Nephron (organoid): ENCODE data around the gene PACRGL.

ENCODE experiments used
- H3K27ac Mint-ChIP-seq, 3 experiments: 2 replicates each; pipeline ENCODE4 v1.8.0; 2020; ENCODE audit warnings: mixed read lengths in 3 of 3, mild to moderate bottlenecking in 2 of 3, moderate library complexity in 1 of 3
- H3K27me3 Mint-ChIP-seq: 2 replicates; pipeline ENCODE4 v1.8.0; 2021; ENCODE audit warnings: low read depth, mild to moderate bottlenecking, moderate library complexity, mixed read lengths
- H3K36me3 Mint-ChIP-seq: 2 replicates; pipeline ENCODE4 v1.8.0; 2020; ENCODE audit warnings: low read depth, mixed read lengths
- H3K4me1 Mint-ChIP-seq: 2 replicates; pipeline ENCODE4 v1.8.0; 2020; ENCODE audit warnings: mixed read lengths
- H3K4me3 Mint-ChIP-seq, 3 experiments: 2 replicates each; pipeline ENCODE4 v1.8.0; 2020; ENCODE audit warnings: mild to moderate bottlenecking in 3 of 3, mixed read lengths in 3 of 3, moderate library complexity in 2 of 3
- H3K9me3 Mint-ChIP-seq: 2 replicates; pipeline ENCODE4 v1.8.0; 2020; ENCODE audit warnings: mixed read lengths
- CTCF ChIP-seq, 3 experiments: fragments of 200-600 bp; sonication (generic); IDR thresholded peaks; one replicate each; pipeline ENCODE4 v1.5.0; 2021; ENCODE audit warnings: antibody characterized with exemption in 3 of 3; ENCODE audit not compliant: unreplicated experiment in 3 of 3

The PACRGL gene

GRCh38 chr4:20698382-20698781 lies 1.9 kb upstream of the PACRGL start:
- Mint-ChIP-seq H3K9me3 (no peaks in the 10 kb centered on the region), H3K27ac (peak overlapping the region in 1 of 3 experiments; percentile 37)

GRCh38 chr4:20698820-20699219 lies 1.4 kb upstream of the PACRGL start:
- Mint-ChIP-seq H3K27me3 (no peaks in the 10 kb centered on the region), H3K4me3 (peak overlapping the region; percentile 74 to 97 (median 83)), H3K36me3 (no peaks in the 10 kb centered on the region), H3K9me3 (no peaks in the 10 kb centered on the region), H3K4me1 (peaks cover 30% of the 10 kb centered on the region), H3K27ac (peak overlapping the region; percentile 81 to 92 (median 84))
- TF ChIP-seq CTCF (IDR thresholded peaks at IDR 0.05; ENCODE audit: unreplicated experiment in 3 of 3), result no peak

More at GRCh38 chr4:20698382-20698781, 1.9 kb upstream of the PACRGL start:
- Mint-ChIP-seq H3K27me3 (no peaks in the 10 kb centered on the region), H3K4me3 (peak overlapping the region; percentile 18 to 97 (median 74)), H3K4me1 (peaks cover 30% of the 10 kb centered on the region), H3K36me3 (no peaks in the 10 kb centered on the region)
- no peak for TF ChIP-seq CTCF (IDR thresholded peaks at IDR 0.05; ENCODE audit: unreplicated experiment in 3 of 3)

GRCh38 chr4:20711335-20711734 lies 11.1 kb downstream of the PACRGL start:
- peaks cover 57% of the 10 kb centered on the region for H3K36me3 Mint-ChIP-seq

GRCh38 chr4:20723019-20723418 lies 22.8 kb downstream of the PACRGL start:
- Mint-ChIP-seq H3K4me3 (no peak overlapping the region), H3K27me3 (no peaks in the 10 kb centered on the region), H3K4me1 (no peaks in the 10 kb centered on the region), H3K9me3 (peaks cover 37% of the 10 kb centered on the region), H3K27ac (no peak overlapping the region), H3K36me3 (peaks cover 82% of the 10 kb centered on the region)
- TF ChIP-seq CTCF (IDR thresholded peaks at IDR 0.05; ENCODE audit: unreplicated experiment in 3 of 3), result no peak

More at GRCh38 chr4:20711335-20711734, 11.1 kb downstream of the PACRGL start:
- Mint-ChIP-seq H3K4me1 (no peaks in the 10 kb centered on the region), H3K27me3 (no peaks in the 10 kb centered on the region), H3K27ac (no peak overlapping the region), H3K9me3 (peaks cover 8% of the 10 kb centered on the region), H3K4me3 (no peak overlapping the region)
- TF ChIP-seq CTCF (IDR thresholded peaks at IDR 0.05; ENCODE audit: unreplicated experiment in 3 of 3), result no peak

GRCh38 chr4:20723463-20723862 lies 23.2 kb downstream of the PACRGL start:
- TF ChIP-seq CTCF (IDR thresholded peaks at IDR 0.05; ENCODE audit: unreplicated experiment in 3 of 3), result no peak
- no peaks in the 10 kb centered on the region for H3K4me1 Mint-ChIP-seq
- no peak overlapping the region for H3K4me3 Mint-ChIP-seq
- no peak overlapping the region for H3K27ac Mint-ChIP-seq
- peaks cover 77% of the 10 kb centered on the region for H3K36me3 Mint-ChIP-seq
- H3K9me3 Mint-ChIP-seq, result peaks cover 33% of the 10 kb centered on the region
- no peaks in the 10 kb centered on the region for H3K27me3 Mint-ChIP-seq

GRCh38 chr4:20724915-20725314 lies 24.7 kb downstream of the PACRGL start:
- Mint-ChIP-seq H3K36me3 (peaks cover 70% of the 10 kb centered on the region), H3K4me1 (no peaks in the 10 kb centered on the region), H3K9me3 (peaks cover 21% of the 10 kb centered on the region), H3K27me3 (no peaks in the 10 kb centered on the region), H3K27ac (no peak overlapping the region), H3K4me3 (no peak overlapping the region)
- no peak for TF ChIP-seq CTCF (IDR thresholded peaks at IDR 0.05; ENCODE audit: unreplicated experiment in 3 of 3)
